UCSD-AML1 (cell line): ENCODE results near the gene PFDN5.
"Not testable (repeated sequence)": the region's sequence is repeated elsewhere in the genome, so short reads cannot be mapped to it uniquely, and the experiment has no call there.

ENCODE experiments used
- DNase-seq: peaks from one replicate; lab custom pipeline; 2025; ENCODE audit not compliant: unreplicated experiment; lab: John Stamatoyannopoulos, UW

The PFDN5 gene

DNA sequence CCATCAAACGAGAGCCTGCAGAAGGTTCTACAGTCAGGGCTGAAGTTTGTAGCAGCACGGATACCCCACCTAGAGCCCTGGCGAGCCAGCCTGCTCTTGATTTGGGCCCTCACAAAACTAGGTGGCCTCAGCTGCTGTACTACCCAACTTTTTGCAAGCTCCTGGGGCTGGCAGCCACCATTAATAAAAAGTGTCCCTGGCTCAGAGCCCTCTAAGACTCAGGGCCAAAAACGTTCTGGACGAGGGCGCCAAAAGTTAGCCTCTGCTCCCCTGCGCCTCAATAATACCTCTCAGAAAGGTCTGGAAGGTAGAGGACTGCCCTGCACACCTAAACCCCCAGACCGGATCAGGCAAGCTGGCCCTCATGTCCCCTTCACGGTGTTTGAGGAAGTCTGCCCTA is 8.9 kb upstream of the PFDN5 start:
- no peak for DNase-seq

DNA sequence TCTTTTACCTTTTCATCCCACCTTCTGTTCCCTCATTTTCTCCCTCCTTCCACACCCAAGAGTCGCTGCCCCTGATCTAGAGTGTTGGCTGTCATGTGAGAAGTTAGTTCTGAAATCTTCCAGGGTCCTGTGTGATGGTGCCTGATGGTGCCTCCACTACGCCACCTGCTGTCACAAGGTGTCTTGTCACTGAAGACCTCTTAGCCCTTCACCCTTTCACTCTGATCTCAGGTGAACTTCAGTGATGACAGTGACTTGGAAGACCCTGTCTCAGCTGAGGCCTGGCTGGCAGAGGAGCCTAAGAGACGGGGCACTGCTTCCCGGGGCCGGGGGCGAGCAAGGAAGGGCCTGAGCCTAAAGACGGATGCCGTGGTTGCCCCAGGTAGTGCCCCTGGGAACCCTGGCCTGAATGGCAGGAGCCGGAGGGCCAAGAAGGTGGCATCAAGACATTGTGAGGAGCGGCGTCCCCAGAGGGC is 7.6 kb upstream of the PFDN5 start:
- peak; percentile 60 for DNase-seq

DNA sequence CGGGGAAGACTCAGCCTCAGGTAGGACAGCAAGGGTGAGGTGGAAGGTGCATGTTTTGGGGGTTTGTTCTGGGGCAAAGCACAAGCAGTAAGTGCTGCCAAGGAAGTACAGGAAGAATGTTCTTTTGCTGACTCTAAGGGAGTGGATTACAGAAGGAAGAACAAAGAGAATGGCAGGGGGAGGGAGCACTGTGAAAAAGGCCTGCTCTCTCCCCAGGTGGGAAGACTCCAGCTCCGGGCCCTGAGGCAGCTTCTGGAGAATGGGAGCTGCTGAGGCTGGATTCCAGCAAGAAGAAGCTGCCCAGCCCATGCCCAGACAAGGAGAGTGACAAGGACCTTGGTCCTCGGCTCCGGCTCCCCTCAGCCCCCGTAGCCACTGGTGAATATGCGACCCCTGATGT is 7.0 kb upstream of the PFDN5 start:
- no peak for DNase-seq

DNA sequence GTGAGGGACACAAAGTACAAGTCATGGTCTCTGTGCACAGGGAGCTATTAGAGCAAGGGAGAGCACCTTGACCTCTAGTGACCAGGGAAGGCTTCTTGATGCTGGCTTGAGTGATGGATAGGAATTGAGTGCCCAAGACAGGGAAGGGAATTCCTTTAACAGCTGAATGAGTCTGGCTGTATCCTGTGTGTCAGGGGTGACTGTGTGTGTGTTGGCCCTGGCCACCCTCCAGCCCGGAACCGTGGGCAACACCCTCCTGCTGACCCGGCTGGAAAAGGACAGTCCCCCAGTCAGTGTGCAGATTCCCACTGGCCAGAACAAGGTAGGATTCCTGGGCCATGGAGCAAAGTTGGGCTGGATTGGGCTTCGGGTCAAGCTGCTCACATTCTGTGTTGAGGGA is 5.5 kb upstream of the PFDN5 start:
- DNase-seq: no peak

DNA sequence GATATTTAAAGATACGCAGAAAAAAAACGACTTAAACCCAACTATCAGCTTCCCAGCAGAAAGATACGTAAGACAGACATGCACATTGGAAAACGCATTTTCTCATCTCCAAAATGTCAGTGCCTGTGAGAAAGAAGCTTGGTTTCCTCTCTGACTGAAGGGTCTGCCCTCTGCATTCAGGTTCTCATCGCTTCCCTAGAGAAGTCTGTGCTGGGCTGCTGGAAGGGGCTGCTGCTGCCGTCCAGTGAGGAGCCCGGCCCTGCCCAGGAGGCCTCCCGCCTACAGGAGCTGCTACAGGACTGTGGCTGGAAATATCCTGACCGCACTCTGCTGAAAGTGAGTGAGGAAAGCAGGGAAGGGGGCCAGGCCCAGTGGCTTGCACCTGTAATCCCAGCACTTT is 4.7 kb upstream of the PFDN5 start:
- no peak for DNase-seq

DNA sequence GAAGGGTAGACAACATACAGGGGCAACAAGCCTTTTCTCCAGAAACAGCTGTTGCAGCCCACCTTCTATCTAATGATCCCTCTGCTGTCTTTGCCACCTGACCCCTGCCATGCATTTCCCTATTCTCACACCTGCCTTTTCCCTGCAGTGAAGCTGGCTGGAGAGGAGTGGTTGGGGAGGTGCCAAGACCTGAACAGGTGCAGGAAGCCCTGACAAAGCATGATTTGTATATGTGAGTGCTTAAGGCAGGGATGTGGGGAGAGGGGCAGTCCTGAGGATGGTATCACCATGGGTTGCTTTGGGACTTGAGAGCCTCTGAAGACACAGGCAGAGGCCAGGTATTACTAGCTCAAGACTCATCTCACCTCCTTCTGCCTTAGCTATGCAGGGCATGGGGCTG is 2.9 kb upstream of the PFDN5 start:
- no peak for DNase-seq

DNA sequence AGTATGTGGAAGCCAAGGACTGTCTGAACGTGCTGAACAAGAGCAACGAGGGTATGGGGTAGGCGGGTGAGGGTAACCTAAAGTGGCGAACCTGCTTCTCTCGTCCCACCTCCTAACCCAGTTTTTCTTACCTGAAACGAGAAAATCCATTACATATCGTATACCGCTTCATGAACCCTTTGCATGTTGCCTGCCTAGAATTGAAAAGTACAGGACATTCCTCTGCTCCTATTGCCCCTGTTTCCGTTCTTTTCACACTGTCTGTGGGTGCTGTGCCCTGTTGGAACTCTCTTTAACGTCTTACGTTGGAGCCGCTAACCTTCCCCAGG is 513 bp downstream of the PFDN5 start:
- DNase-seq: no peak

DNA sequence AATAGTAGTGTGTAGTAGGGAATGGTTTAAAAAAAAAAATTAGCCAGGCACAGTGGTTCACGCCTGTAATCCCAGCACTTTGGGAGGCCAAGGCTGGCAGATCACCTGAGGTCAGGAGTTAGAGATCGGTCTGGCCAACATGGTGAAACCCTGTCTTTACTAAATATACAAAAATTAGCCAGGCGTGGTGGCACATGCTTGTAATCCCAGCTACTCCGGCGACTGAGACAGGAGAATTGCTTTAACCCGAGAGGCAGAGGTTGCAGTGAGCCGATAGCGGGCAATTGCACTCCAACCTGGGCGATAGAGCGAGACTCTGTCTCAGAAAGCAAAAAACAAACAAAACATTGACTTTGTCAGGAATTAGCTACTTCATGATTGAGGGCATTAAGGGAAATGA is 1.8 kb downstream of the PFDN5 start:
- DNase-seq: not testable (repeated sequence)

DNA sequence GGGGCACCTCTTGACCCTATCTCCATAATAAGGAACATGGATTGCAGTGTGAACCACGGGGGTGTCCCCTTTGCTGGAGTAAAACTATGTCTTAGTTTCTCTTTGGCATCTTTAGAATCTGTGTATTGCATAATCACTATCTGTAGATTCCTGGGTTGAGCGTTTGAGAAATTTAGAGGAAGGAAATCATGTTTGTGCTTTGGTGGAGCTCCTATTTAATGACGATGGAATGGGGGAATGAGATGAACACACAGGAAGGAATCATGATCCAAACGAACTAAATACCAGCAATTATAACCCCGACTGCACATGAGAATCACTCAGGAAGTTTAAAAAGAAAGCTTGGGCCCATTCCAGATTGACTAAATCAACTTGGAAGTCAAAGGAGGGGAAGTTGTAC is 2.8 kb downstream of the PFDN5 start:
- no peak for DNase-seq

DNA sequence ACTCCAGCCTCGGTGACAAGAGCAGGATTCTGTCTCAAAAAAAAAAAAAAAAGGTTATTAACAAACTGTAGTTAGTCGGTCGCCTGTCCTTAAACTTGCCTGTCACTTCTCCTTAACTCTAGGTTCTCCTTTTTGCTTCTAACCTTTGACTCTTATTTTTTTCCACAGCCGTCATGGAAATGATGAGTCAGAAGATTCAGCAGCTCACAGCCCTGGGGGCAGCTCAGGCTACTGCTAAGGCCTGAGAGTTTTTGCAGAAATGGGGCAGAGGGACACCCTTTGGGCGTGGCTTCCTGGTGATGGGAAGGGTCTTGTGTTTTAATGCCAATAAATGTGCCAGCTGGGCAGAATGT is 3.7 kb downstream of the PFDN5 start:
- no peak for DNase-seq

DNA sequence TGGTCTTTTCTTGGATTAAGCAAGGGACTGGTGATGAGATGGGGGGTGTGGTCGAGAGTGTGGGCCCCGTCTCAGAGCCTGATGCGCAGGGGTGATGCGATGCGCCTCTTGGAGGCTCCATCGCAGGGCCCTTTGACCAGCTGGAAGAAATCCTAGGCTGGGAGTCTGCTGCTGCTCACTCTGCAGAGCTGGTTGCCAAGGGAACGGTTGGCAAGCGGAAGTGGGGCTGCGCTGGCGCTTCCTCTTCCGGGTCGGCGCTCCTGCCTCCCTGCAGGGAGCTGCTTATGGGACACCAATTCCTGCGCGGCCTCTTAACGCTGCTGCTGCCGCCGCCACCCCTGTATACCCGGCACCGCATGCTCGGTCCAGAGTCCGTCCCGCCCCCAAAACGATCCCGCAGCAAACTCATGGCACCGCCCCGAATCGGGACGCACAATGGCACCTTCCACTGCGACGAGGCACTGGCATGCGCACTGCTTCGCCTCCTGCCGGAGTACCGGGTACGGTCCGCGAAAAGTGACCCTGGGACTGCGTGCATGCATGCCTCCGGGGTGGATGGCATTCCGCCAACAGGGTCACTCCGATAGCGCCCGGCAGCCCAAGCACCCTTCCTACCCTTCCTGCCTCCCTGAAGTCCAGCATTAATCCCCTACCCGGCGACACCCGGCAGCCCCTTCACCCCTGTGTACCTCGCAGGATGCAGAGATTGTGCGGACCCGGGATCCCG is 4.3 kb downstream of the PFDN5 start, which contains the start of gene MYG1:
MYG1 (plus strand) TSS at position 242 of the 727 bp plus-strand sequence; CDS start at position 285, 43 bp downstream.
- peak; percentile 87 for DNase-seq

DNA sequence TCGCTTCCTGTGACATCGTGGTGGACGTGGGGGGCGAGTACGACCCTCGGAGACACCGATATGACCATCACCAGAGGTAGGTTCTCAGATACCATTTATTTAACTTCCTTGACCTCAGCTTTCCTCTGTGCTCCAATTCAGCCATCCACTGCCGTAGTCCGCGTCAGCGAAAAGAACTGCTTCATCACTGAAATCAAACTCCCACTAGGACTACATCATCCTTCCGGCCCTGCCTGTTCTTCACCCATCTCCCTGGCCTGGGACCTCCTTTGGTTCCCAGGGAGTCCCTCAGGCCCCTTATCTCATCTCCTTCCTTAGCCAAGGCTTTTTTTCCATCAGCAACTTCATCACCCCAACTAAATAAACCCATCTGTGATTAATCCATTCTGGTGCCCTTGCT is 4.8 kb downstream of the PFDN5 start:
- no peak for DNase-seq

DNA sequence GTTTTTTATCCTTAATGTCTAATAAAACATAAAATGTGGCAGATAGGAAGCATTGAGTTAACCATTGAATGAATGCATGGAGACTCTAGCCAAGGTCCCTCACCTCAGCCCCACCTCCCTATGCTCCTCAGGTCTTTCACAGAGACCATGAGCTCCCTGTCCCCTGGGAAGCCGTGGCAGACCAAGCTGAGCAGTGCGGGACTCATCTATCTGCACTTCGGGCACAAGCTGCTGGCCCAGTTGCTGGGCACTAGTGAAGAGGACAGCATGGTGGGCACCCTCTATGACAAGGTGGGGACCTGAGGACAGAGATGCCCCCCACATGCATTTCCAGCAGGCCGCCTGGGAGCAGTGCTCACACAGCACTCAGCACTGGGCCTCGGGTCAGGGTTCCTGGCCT is 7.6 kb downstream of the PFDN5 start:
- no peak for DNase-seq

DNA sequence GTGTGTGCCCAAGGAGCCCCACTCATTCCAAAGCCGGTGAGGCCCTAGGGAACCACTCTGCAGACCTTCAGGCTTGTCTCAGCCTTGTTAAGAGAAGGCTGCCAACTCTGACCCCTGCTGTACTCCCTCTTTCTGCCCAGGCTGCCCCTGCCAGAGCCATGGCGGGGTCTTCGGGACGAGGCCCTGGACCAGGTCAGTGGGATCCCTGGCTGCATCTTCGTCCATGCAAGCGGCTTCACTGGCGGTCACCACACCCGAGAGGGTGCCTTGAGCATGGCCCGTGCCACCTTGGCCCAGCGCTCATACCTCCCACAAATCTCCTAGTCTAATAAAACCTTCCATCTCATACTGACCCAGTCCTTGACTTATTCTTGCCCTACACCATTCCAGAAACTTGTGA is 11.5 kb downstream of the PFDN5 start:
- DNase-seq: no peak

DNA sequence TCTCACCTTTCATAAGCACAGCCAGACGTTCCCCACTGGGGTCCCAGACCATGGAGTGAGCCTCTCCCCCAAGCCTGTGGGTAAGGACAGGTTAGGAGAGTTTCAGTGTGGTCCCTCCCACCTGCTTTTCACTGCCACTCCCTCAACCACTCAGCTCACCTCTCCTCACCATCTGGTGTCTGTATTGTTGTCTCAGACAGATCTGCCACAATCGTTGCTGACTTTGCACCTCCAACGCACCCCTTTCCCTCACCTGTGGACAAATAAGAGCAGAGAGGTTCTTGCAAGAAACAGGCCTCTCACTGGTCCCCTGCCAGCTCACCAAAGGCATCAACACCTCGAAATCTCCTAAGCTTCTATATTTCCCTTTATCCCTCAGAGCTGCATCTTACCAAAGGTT is 12.9 kb downstream of the PFDN5 start:
- no peak for DNase-seq

DNA sequence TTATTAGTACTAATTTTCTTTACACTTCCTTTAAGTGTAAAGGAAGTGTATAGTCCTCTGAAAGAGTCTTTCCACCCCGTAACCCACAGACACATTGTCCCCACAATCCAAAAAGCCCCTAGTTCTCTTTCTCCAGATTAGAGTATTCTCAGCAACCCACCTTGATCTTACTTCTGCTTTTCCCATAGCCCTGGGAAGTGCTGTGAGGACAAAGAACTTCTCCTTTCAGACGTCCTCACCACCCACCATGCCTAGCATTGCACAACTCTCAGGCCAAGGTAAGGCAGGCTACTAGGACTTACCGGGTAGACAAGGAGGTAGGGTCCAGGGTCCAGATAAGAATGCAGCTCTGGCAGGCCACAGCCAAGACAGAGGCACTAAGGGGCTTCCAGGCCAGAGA is 18.7 kb downstream of the PFDN5 start:
- no peak for DNase-seq

DNA sequence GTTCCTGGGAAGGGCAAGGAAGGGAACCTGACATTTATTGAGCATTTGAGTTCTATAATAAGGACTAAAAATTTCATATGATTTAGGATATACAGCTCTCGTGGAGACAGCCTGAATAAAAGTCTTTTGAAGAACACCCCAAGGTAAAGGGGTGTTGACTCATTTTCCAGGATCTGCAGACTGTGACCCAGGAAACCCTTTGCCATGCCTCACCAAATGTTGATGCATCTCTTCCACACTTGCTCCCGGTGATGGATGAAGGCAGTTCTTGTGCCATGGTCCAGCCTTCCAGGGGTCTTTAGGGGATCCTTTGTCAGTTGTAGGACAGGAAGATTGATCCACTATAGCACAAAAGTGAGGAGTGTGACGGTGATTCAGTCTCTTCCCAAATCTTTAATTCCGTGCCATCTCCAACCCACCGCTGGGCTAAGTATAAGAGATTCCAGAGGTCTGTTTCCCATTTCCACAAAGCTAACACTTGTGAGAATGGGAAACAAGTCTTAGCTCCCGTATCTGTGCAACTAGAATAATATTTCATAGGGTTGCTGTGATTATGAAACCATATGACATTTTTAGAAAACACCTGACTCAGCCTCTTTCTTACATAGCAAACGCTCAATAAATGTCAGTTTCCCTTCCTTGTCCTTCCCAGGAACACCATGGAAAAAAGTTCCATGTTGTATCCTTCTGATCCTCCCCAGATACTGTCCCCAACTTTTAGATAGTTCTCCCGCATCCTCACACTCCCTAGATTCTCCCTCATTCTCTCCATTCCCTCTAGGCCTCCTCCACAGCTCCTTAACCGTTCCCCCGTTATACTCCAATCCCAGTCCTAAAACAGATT is 25.2 kb downstream of the PFDN5 start:
- DNase-seq: no peak

DNA sequence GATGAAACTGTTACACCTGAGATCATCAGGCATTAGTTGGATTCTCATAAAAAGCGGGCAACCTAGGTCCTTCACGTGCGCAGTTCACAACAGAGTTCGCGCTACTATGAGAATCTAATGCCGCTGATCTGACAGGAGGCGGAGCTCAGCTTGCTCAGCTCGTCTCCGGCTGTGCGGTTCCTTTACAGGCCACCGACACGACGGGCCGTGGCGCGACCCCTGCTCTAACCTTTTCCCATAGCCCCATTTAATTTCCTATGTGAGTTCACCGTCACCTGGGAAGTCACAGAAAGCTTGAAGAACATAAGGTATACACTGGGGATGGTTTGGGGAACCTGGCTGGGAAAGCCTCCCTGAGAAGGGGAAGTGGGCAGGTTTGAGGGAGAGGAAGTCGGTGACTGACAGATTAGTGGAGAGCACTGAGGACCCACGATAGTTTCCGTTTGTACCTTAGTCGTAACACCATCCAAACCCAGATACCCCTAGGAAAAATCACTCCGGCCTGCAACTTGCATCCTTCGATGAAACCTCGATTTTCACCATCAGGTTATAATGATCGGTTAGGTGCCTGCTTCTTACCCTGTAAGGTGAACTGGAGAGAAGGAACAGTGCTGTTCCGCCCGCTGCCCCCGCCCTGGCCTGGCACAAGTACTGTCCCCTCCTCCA is 28.9 kb downstream of the PFDN5 start:
- DNase-seq: peak; percentile 62

DNA sequence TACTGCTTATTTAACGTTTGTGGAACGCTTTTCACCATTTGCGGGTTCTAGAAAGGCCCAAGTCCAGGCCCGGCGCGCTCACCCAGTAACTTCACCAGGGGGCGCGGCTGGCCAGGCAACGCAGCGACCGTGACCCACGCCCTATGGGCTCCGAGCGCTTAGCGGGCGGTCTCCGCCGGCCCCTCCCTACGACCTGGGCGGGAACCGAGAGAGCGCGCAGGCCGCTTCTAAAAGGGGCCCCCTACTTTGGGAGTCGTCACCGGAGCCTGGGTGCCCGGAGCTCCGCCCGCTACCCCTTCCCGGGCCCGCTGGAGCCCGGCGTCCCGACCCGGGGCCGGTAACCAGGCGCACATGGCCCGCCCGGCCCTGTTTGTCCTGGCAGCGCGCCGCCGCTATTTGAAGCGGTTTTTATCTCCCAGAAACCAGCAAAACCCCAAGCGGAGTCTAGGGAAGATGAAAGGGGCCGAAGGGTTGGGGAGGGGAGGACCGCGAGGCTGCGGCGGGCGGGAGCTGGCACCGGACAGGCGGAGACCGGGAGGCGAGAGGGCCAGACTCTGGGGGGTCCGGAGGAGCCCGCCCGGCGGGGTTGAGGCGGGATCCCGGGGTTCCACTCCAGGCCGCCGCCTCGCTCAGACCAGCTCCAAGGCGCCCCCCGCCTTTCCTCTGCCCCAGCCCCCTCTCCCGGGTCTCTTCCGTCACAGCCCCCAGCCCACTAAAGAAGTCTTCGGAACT is 29.6 kb downstream of the PFDN5 start:
- DNase-seq: peak; percentile 89

DNA sequence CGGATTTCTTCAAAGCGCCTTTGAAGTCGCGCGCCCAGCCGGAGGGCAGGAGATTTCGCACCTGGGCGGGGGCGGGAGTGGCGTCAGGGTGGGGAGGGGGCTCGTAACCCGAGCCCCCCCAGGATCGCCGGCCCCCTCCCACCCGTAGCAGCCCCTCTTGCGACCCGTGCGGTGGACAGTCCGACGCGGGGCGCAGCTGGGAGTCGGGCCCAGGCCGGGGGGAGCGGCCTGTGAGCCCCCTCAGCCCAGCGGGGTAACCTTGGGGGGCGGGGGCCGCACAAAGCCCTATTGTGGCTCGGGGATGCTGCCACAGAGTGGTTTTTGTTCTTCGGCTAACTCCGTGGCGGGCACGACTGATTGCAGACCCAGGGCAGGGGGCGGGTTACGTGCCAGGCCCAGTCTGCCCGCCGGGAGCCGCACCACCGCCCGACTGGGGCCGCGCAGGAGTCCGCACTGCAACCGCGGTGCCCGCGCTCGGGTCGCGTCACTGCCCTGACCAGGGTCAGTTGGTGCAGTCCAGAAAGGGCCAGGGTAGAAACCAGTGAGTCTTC is 30.2 kb downstream of the PFDN5 start:
- DNase-seq: no peak
